RWPE1 (cell line): ENCODE data around the gene NEUROG2.
A peak's percentile ranks its signal among the peaks of the same experiment; 100 is the strongest.
"Not testable (repeated sequence)": the region's sequence is repeated elsewhere in the genome, so short reads cannot be mapped to it uniquely, and the experiment has no call there.

ENCODE experiments used
- CTCF ChIA-PET: fragments of 350-600 bp; sonication (Branson Sonifier 250); formaldehyde crosslinking; extraction: SDS; loops from one replicate; lab custom pipeline; 2021; lab: Yijun Ruan, JAX
- POLR2A ChIA-PET: fragments of 400-600 bp; formaldehyde crosslinking; extraction: SDS; loops from one replicate; lab custom pipeline; 2020; ENCODE audit warnings: antibody characterized with exemption; ENCODE audit not compliant: low non-redundant PET; lab: Yijun Ruan, JAX
- DNase-seq: peaks from one replicate; pipeline ENCODE4 v3.0.0; 2012; ENCODE audit warnings: low spot score
- H3K27ac ChIP-seq: fragments of 450-650 bp; 2 replicates; pipeline ENCODE4 v1.5.1; 2017
- CTCF ChIP-seq: fragments of 450-650 bp; conservative IDR thresholded peaks from 2 replicates; pipeline ENCODE4 v1.5.1; 2017; ENCODE audit warnings: low read depth, mild to moderate bottlenecking

The NEUROG2 gene

GRCh38 chr4:112536123-112536522 lies 20.1 kb upstream of the NEUROG2 start:
- ChIA-PET POLR2A (no interaction called here), CTCF (no interaction called here)
- TF ChIP-seq CTCF, result no peak
- no peak for DNase-seq
- no peak overlapping the region for H3K27ac ChIP-seq

- POLR2A ChIA-PET, result no interaction called here
- CTCF ChIA-PET, result interaction anchor here (0.6 kb wide), 1 partner anchor 359 kb away, joined by 4 read pairs; no protein-coding TSS in a partner anchor
- TF ChIP-seq CTCF, result no peak
- H3K27ac ChIP-seq, result no peak overlapping the region
- no peak for DNase-seq
Measured at GRCh38 chr4:112532267-112532666, 16.3 kb upstream of the NEUROG2 start.

GRCh38 chr4:112531146-112531545 lies 15.2 kb upstream of the NEUROG2 start:
- DNase-seq, result no peak
- ChIA-PET POLR2A (no interaction called here), CTCF (interaction anchor here (0.6 to 0.7 kb wide), 2 partner anchors 357 to 420 kb away, joined by 3 to 5 read pairs; no protein-coding TSS in a partner anchor)
- no peak overlapping the region for H3K27ac ChIP-seq
- TF ChIP-seq CTCF, result no peak

GRCh38 chr4:112526061-112526460 lies 10.1 kb upstream of the NEUROG2 start:
- DNase-seq, result no peak
- ChIA-PET CTCF (no interaction called here), POLR2A (no interaction called here)
- H3K27ac ChIP-seq, result no peak overlapping the region
- no peak for TF ChIP-seq CTCF

GRCh38 chr4:112523764-112524505 lies 8.0 kb upstream of the NEUROG2 start:
- H3K27ac ChIP-seq, result no peak overlapping the region
- peak; percentile 49 for DNase-seq
- ChIA-PET CTCF (interaction anchor here (0.7 to 1.7 kb wide), 16 partner anchors 9 to 442 kb away, joined by 3 to 9 read pairs (median 4); partner anchors contain the start of gene NEUROG2), POLR2A (no interaction called here)
- TF ChIP-seq CTCF, result peak; percentile 86

GRCh38 chr4:112523008-112523721 lies 7.2 kb upstream of the NEUROG2 start:
- CTCF ChIA-PET, result interaction anchor here (0.7 to 1.5 kb wide), 7 partner anchors 8 to 441 kb away, joined by 3 to 9 read pairs (median 4); partner anchors contain the start of gene NEUROG2
- no peak overlapping the region for H3K27ac ChIP-seq
- POLR2A ChIA-PET, result no interaction called here
- no peak for TF ChIP-seq CTCF
- no peak for DNase-seq

GRCh38 chr4:112522431-112522830 lies 6.5 kb upstream of the NEUROG2 start:
- POLR2A ChIA-PET, DNase-seq, H3K27ac ChIP-seq: not testable (repeated sequence)
- CTCF ChIA-PET, result interaction anchor here (0.6 to 0.9 kb wide), 3 partner anchors 194 to 240 kb away, joined by 3 to 4 read pairs (median 4); no protein-coding TSS in a partner anchor
